Left renal cortex interstitium (tissue), 4 donors: ENCODE data around the gene PATE3. TPM values are rescaled to one million over a fixed set of nuclear protein-coding genes. Genes with fewer than 3 reads are reported as not detected.

ENCODE experiments used
- DNase-seq, 4 donors: peaks; one replicate each; pipeline ENCODE4 v3.0.0-alpha.2; 2013; ENCODE audit warnings: low read depth in 4 of 4, low spot score in 2 of 4, missing footprints in 1 of 4
- polyA plus RNA-seq, 4 donors: library from polyadenylated mRNA; unstranded; fragments of 120-200 nt; gene quantifications; one replicate each; pipeline ENCODE4 v1.2.1, GENCODE V29; 2013; ENCODE audit not compliant: insufficient read length in 4 of 4

The PATE3 gene
- polyA plus RNA-seq, 4 donors = not detected

- DNase-seq = no peak
Observed at GRCh38 chr11:125835748-125836147, 47.8 kb downstream of the PATE3 start.

Other genes with a start within 250 kb of the PATE3 start
- 100 to 1,000 TPM; 108 to 131 (median 110) TPM for gene EI24, start 218.7 kb upstream of the PATE3 start, polyA plus RNA-seq
- 100 to 1,000 TPM; 189 to 201 (median 194) TPM for gene STT3A, start 195.3 kb upstream of the PATE3 start, polyA plus RNA-seq
- gene CHEK1, start 163.0 kb upstream of the PATE3 start, polyA plus RNA-seq = 10 to 100 TPM; 25.4 to 29.6 (median 27.2) TPM
- 1 to 10 TPM in 1 of 4 donors, under 1 TPM in 3; 0.29 to 1.6 (median 0.64) TPM for gene ACRV1, start 107.3 kb upstream of the PATE3 start, polyA plus RNA-seq
- gene PATE1, start 41.8 kb upstream of the PATE3 start, polyA plus RNA-seq = not detected
- under 1 TPM in 2 of 4 donors, not detected in 2; 0.08 to 0.27 TPM for gene PATE2, start 9.3 kb upstream of the PATE3 start, polyA plus RNA-seq
- under 1 TPM in 1 of 4 donors, not detected in 3; 0.30 TPM for gene PATE4, start 45.2 kb downstream of the PATE3 start, polyA plus RNA-seq
- gene HYLS1, start 99.5 kb downstream of the PATE3 start, polyA plus RNA-seq = 10 to 100 TPM; 11.4 to 12.1 (median 11.8) TPM
- 10 to 100 TPM; 16.1 to 18.2 (median 17.3) TPM for gene PUS3, start 115.1 kb downstream of the PATE3 start, polyA plus RNA-seq
- gene DDX25, start 116.4 kb downstream of the PATE3 start, polyA plus RNA-seq = 1 to 10 TPM; 3.1 to 6.9 (median 5.8) TPM
- gene VSIG10L2, start 157.9 kb downstream of the PATE3 start, polyA plus RNA-seq = not detected